Hematopoietic multipotent progenitor cell treated with erythropoietin and hydrocortisone succinate and interleukin-3 and kit ligand, for 6 days (in vitro differentiated cells): Measurements from ENCODE around the gene DPM1.

ENCODE experiments used
- DNase-seq: peaks from one replicate; pipeline ENCODE4 v3.0.0-alpha.2; 2015

Gene DPM1

GRCh38 chr20:50892394-50892793 is 65.9 kb downstream of the DPM1 start:
- no peak for DNase-seq

DNA sequence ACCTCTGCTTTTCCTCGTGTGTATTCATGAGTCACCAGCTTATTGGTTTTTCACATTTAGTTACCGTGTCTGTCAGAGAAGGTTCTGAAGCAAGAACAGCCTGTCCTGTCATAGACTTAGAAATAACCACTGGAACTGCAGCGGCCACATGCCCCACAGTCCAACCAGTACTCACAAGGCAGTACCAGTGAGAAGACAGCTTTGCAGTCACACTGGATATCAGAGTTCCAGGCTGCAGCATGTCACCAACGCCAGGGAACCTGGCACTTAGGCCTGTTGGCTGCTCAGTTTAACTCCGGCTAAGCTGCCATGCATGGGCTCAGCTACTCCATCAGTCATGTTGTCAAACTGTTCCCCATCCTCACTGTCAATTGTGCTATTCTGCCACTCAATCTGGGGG is 67.2 kb downstream of the DPM1 start:
- no peak for DNase-seq

DNA sequence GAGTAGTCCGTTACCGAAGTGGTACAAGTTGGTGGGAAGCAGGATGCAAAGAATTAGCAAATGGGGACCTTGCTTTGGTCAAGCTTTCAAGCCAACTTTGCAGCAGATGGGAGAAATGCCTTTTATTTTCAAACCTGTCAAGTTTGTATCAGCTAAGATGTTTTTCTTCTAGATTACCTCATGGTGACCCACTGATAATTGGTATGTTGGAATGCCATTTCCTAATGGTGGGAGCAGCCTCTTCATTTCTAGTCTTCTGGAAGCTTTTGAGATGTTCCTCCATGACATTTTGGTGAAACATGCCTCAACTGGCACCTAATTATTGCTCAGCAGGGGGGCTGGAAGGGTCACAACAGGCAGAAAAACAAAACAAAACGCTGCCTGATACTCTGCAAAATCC is 70.8 kb downstream of the DPM1 start:
- DNase-seq = no peak

DNA sequence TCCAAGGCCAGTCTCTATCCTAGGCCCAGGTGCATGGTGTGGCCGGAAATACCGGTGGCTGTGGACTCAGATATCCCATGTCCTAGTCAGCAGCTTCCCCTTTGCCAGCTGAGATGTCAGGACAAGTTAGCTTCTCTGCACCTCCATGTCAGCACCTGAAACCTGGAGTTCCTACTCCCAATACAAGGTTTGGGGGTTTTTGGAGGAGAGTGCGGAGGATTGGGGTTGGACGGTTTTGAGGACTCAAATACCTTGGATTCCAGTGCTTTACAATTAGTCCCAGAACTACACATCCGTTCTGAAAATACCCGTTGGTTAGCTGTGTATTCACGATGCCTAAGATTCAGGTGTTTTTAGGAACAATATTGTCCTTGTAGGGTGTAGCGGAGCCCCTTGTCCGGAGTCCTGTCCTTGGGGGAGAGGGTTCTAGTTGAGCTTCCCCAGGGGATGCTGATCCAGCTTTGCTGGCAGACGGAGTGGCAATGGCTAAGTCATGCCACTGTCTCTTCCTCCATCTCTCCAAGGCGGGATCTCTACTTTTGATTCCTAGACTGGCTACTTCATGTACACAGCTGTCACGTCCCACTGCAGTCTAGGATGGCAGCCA is 72.0 kb downstream of the DPM1 start:
- no peak for DNase-seq

DNA sequence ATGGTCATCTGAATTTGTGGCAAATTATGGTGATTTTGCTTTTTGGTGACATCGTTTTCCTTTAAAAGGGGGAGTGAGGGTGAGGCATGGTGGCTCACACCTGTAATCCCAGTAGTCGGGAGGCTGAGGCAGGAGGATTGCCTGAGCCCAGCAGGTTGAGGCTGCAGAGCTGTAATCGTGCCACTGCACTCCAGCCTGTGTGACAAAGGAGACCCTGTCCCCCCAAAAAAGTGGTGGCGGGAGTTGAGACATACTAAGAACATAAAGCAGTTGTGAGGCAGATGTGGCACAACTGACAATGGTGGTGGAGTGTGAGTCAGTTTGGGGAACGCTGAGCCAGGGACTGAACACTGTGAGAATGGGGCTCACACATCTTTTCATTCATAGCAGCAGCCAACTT is 72.6 kb downstream of the DPM1 start:
- no peak for DNase-seq

DNA sequence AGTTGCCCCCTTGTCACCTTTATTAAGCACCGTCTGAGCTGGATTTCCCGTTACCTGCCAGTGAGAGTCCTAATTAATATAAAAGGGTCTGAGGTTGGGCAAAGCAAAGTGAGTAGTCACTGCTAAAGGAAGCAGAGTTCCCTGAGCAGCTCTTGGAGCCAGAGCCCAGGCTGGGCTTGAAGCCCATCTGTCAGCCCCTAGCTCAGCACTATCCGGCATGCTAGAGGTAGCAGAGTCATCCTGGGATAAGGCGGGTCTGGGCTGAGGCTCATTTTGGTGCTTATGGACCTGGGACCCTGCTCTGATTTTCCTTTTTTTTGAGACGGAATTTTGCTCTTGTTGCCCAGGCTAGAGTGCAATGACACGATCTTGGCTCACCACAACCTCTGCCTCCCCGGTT is 73.3 kb downstream of the DPM1 start:
- DNase-seq = no peak
